Middle frontal gyrus (tissue), 1 donor: Measurements from ENCODE around the gene YIF1B.

Experiments used
- DNase-seq: peaks from one replicate; pipeline ENCODE4 v3.0.0-alpha.2; 2015; ENCODE audit warnings: low spot score; ENCODE audit errors: extremely low spot score

YIF1B gene

GRCh38 chr19:38306236-38306635 lies 9.5 kb downstream of the YIF1B start:
- no peak for DNase-seq

GRCh38 chr19:38304866-38305429 lies 10.8 kb downstream of the YIF1B start:
- no peak for DNase-seq

GRCh38 chr19:38304352-38304865 lies 11.3 kb downstream of the YIF1B start:
- DNase-seq = no peak

GRCh38 chr19:38303517-38304351 lies 12.0 kb downstream of the YIF1B start, which contains the start of gene C19orf33:
Gene C19orf33 (plus strand): TSS chr19:38304251. CDS start chr19:38304262, 11 bp downstream.
- no peak for DNase-seq

GRCh38 chr19:38298821-38299680 lies 16.7 kb downstream of the YIF1B start:
- no peak for DNase-seq

GRCh38 chr19:38294090-38294489 lies 21.7 kb downstream of the YIF1B start:
- no peak for DNase-seq

GRCh38 chr19:38293281-38293680 lies 22.5 kb downstream of the YIF1B start:
- no peak for DNase-seq

GRCh38 chr19:38291855-38292254 lies 23.9 kb downstream of the YIF1B start:
- DNase-seq = no peak

GRCh38 chr19:38290631-38291147 lies 25.1 kb downstream of the YIF1B start:
- no peak for DNase-seq

- no peak for DNase-seq
Observed at GRCh38 chr19:38289955-38290354, 25.8 kb downstream of the YIF1B start.

GRCh38 chr19:38288123-38288855 lies 27.5 kb downstream of the YIF1B start:
- no peak for DNase-seq

- no peak for DNase-seq
Observed at GRCh38 chr19:38287604-38288003, 28.1 kb downstream of the YIF1B start.

- no peak for DNase-seq
Observed at GRCh38 chr19:38285567-38285966, 30.2 kb downstream of the YIF1B start.

GRCh38 chr19:38284422-38284821 lies 31.3 kb downstream of the YIF1B start:
- DNase-seq = no peak

- DNase-seq = no peak
Observed at GRCh38 chr19:38283271-38283670, 32.5 kb downstream of the YIF1B start.

GRCh38 chr19:38281811-38282566 lies 33.8 kb downstream of the YIF1B start:
- no peak for DNase-seq

- no peak for DNase-seq
Observed at GRCh38 chr19:38280030-38280921, 35.5 kb downstream of the YIF1B start.

GRCh38 chr19:38278751-38279150 lies 37.0 kb downstream of the YIF1B start:
- DNase-seq = no peak
